ENCODE data around the gene MLYCD. TPM values are rescaled to one million over a fixed set of nuclear protein-coding genes. Genes with fewer than 3 reads are reported as not detected.

Gene MLYCD
- total RNA-seq, 1 experiment from 2014 or later: 2.0 TPM

- intact Hi-C loops (cut with micrococcal nuclease; ENCODE audit: unreplicated experiment): no loop called here
- CTCF ChIA-PET: no interaction called here
- H3K4me1 ChIP-seq (ENCODE audit: insufficient read depth, low read length, poor library complexity, severe bottlenecking): no peaks in the 10 kb centered on the region
- POLR2A ChIA-PET (ENCODE audit: low non-redundant PET): no interaction called here
- H3K27ac ChIP-seq (ENCODE audit: low read depth, low read length, poor library complexity, severe bottlenecking): no peak overlapping the region
- no TSS peak for BruUV-seq (replicated peaks)
- DNase-seq (ENCODE audit: low spot score): no peak
- H3K36me3 ChIP-seq (ENCODE audit: insufficient read depth, low read length, poor library complexity, severe bottlenecking): no peaks in the 10 kb centered on the region
- peaks cover 5% of the 10 kb centered on the region for H3K27me3 ChIP-seq (replicated peaks; ENCODE audit: insufficient read depth, low read depth, low read length, poor library complexity)
- H3K4me3 ChIP-seq (ENCODE audit: low read depth, low read length, poor library complexity, severe bottlenecking): no peak overlapping the region
- TF ChIP-seq EZH2 (IDR thresholded peaks at IDR 0.05; ENCODE audit: borderline replicate concordance, low read depth, low read length, poor library complexity, severe bottlenecking): no peak
- TF ChIP-seq, protein P1, sequence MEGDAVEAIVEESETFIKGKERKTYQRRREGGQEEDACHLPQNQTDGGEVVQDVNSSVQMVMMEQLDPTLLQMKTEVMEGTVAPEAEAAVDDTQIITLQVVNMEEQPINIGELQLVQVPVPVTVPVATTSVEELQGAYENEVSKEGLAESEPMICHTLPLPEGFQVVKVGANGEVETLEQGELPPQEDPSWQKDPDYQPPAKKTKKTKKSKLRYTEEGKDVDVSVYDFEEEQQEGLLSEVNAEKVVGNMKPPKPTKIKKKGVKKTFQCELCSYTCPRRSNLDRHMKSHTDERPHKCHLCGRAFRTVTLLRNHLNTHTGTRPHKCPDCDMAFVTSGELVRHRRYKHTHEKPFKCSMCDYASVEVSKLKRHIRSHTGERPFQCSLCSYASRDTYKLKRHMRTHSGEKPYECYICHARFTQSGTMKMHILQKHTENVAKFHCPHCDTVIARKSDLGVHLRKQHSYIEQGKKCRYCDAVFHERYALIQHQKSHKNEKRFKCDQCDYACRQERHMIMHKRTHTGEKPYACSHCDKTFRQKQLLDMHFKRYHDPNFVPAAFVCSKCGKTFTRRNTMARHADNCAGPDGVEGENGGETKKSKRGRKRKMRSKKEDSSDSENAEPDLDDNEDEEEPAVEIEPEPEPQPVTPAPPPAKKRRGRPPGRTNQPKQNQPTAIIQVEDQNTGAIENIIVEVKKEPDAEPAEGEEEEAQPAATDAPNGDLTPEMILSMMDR (conservative IDR thresholded peaks at IDR 0.05; ENCODE audit: low read depth, low read length): no peak
- no peaks in the 10 kb centered on the region for H3K9me3 ChIP-seq (ENCODE audit: low read depth, low read length, poor library complexity, severe bottlenecking)
Measured at GRCh38 chr16:83932304-83932703, 33.4 kb downstream of the MLYCD start.

- Histone ChIP-seq H3K4me3 (ENCODE audit: low read depth, low read length, poor library complexity, severe bottlenecking) (no peak overlapping the region), H3K36me3 (ENCODE audit: insufficient read depth, low read length, poor library complexity, severe bottlenecking) (no peaks in the 10 kb centered on the region), H3K4me1 (ENCODE audit: insufficient read depth, low read length, poor library complexity, severe bottlenecking) (no peaks in the 10 kb centered on the region), H3K27me3 (replicated peaks; ENCODE audit: insufficient read depth, low read depth, low read length, poor library complexity) (peaks cover 5% of the 10 kb centered on the region), H3K27ac (ENCODE audit: low read depth, low read length, poor library complexity, severe bottlenecking) (no peak overlapping the region), H3K9me3 (ENCODE audit: low read depth, low read length, poor library complexity, severe bottlenecking) (no peaks in the 10 kb centered on the region)
- no TSS peak for BruUV-seq (replicated peaks)
- ChIA-PET CTCF (no interaction called here), POLR2A (ENCODE audit: low non-redundant PET) (no interaction called here)
- intact Hi-C loops (cut with micrococcal nuclease; ENCODE audit: unreplicated experiment): no loop called here
- no peak for DNase-seq (ENCODE audit: low spot score)
- TF ChIP-seq, protein P1 (conservative IDR thresholded peaks at IDR 0.05; ENCODE audit: low read depth, low read length): no peak
- TF ChIP-seq EZH2 (IDR thresholded peaks at IDR 0.05; ENCODE audit: borderline replicate concordance, low read depth, low read length, poor library complexity, severe bottlenecking): no peak
Measured at GRCh38 chr16:83932955-83933673, 34.2 kb downstream of the MLYCD start.

- BruUV-seq (replicated peaks): no TSS peak
- CTCF ChIA-PET: no interaction called here
- H3K9me3 ChIP-seq (ENCODE audit: low read depth, low read length, poor library complexity, severe bottlenecking): no peaks in the 10 kb centered on the region
- DNase-seq (ENCODE audit: low spot score): no peak
- no peaks in the 10 kb centered on the region for H3K4me1 ChIP-seq (ENCODE audit: insufficient read depth, low read length, poor library complexity, severe bottlenecking)
- H3K27me3 ChIP-seq (replicated peaks; ENCODE audit: insufficient read depth, low read depth, low read length, poor library complexity): peaks cover 5% of the 10 kb centered on the region
- H3K36me3 ChIP-seq (ENCODE audit: insufficient read depth, low read length, poor library complexity, severe bottlenecking): no peaks in the 10 kb centered on the region
- TF ChIP-seq, protein P1 (conservative IDR thresholded peaks at IDR 0.05; ENCODE audit: low read depth, low read length): no peak
- no peak for TF ChIP-seq EZH2 (IDR thresholded peaks at IDR 0.05; ENCODE audit: borderline replicate concordance, low read depth, low read length, poor library complexity, severe bottlenecking)
- H3K4me3 ChIP-seq (ENCODE audit: low read depth, low read length, poor library complexity, severe bottlenecking): no peak overlapping the region
- no peak overlapping the region for H3K27ac ChIP-seq (ENCODE audit: low read depth, low read length, poor library complexity, severe bottlenecking)
- intact Hi-C loops (cut with micrococcal nuclease; ENCODE audit: unreplicated experiment): no loop called here
- POLR2A ChIA-PET (ENCODE audit: low non-redundant PET): no interaction called here
Measured at GRCh38 chr16:83933885-83934683, 35.2 kb downstream of the MLYCD start.

Data from A673 (cell line).